C4-2B (cell line): ENCODE results near the gene TLE3.

Source experiments
- H3K27ac ChIP-seq: fragments of 450-650 bp; 2 replicates; pipeline ENCODE4 v1.5.1; 2017
- ZFX ChIP-seq: fragments of 450-650 bp; IDR thresholded peaks from 2 replicates; pipeline ENCODE4 v1.6.1; 2017
- TF ChIP-seq, protein P1 (sequence below): fragments of 450-650 bp; conservative IDR thresholded peaks from 2 replicates; pipeline ENCODE4 v1.5.1; 2017; ENCODE audit warnings: mild to moderate bottlenecking

Gene TLE3

DNA sequence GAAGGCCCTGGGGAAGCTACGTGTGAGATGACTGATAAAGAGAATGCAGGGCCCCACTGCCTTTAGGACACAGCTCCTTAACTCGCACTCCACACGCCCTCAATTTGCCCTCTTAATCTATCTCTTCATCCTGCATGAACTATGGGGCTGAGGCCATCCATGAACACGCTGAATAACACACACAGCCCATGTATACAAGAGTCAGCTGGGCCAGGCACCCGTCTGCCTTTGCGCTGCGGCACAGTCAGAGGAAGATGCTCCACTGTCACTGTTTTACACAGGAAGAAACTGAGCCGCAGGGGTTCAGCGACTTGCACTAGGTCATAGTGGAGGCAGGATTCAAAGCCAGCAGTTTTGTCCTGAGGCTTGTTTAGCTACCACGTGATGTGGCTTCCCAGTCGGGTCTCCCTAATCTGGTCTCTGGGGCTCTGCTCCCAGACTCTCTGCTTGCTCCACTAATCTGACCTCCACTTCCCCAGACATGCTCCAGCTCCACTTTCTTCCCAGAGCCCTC lies 43.9 kb downstream of the TLE3 start:
- TF ChIP-seq, protein P1, sequence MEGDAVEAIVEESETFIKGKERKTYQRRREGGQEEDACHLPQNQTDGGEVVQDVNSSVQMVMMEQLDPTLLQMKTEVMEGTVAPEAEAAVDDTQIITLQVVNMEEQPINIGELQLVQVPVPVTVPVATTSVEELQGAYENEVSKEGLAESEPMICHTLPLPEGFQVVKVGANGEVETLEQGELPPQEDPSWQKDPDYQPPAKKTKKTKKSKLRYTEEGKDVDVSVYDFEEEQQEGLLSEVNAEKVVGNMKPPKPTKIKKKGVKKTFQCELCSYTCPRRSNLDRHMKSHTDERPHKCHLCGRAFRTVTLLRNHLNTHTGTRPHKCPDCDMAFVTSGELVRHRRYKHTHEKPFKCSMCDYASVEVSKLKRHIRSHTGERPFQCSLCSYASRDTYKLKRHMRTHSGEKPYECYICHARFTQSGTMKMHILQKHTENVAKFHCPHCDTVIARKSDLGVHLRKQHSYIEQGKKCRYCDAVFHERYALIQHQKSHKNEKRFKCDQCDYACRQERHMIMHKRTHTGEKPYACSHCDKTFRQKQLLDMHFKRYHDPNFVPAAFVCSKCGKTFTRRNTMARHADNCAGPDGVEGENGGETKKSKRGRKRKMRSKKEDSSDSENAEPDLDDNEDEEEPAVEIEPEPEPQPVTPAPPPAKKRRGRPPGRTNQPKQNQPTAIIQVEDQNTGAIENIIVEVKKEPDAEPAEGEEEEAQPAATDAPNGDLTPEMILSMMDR: no peak
- no peak for TF ChIP-seq ZFX

DNA sequence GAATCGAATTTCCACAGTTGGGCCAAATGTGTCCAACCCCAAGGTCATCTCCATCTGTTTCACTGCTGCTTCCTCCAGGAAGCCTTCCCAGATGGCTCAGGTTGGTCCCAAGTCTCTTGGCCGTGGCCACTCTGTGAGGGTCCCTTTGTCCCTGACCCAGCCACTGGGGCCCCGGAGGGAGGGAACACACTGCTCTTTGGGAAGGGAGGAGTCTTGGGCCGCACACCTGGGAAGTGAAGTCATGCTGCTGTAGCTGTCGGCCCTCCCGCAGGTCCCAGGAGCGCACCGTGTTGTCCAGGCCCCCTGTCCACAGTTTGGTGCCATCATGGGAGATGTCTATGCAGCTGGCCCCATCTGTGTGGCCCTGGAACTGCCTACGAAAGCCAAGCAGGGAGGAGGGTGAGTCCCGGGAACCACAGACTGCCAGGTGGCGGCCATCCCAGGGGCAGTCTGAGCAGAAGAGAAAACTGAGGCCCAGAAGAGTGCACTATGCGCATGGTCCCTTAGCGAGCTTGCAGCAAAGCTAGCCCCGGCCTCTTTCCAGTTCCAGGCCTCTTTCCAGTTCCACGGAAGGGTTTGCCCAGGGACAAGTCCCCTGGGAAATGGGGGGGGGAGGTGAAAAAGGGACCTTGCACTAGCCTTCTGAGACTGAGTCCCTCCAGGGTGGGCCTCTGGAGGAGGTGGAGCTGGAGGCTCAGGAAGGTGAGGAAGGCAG lies 44.6 kb downstream of the TLE3 start:
- no peak for TF ChIP-seq ZFX
- TF ChIP-seq, protein P1: no peak
- H3K27ac ChIP-seq: no peak overlapping the region

More for the DNA sequence above, 43.9 kb downstream of the TLE3 start:
- H3K27ac ChIP-seq: no peak overlapping the region

DNA sequence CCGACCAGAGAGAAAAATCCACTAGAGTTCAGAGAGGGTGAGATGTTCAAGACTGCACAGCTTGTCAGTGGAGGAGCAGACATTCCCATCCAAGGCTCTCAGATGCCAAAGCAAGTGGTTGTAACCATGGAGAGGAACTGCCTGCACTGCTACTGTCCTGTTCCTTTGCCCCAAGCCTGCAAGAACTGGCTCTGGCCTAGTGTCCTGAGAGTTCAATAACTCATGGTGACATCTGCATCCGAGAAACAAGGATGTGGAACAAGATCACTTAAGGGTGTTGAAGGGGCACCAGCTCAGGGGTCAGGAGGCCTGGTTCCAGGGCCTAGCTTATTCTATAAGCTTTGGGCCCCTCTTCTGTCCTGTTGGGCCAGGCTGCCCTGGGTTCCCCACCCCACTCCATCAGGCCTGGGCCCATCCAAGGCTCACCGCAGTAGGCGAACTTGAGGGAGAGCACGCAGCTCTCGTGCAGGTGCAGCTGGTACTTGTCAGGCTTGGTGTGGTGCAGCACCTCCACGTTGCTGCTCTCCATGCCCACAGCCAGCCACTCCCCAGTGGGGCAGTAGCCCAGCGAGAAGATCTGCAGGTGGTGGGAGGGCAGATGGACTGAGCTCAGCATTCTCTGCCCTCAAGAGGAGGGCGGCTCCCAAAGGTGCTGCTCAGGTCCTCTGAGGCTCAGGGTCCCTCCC lies 45.6 kb downstream of the TLE3 start:
- TF ChIP-seq, protein P1: no peak
- TF ChIP-seq ZFX: no peak
- H3K27ac ChIP-seq: no peak overlapping the region

DNA sequence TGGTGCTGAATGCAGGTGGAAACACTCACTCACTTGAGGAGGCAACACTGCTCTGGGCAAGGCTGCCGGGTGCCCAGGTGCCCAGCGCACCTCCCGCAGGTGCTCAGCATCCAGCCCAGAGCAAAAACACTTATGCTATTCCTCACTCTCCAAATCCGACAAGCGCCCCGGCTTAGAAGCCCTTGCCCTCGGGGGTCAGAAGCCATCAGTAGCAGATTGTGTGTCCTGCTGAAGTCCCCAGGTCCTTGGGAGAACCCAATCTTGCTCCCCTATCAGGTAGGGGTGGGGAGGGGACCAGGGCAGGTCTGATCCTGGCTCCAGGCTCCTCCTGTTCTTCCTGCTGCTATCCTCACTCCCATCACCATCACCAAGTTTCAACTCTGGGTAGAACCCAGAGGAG lies 46.7 kb downstream of the TLE3 start:
- TF ChIP-seq ZFX: no peak
- TF ChIP-seq, protein P1: no peak
- H3K27ac ChIP-seq: no peak overlapping the region

DNA sequence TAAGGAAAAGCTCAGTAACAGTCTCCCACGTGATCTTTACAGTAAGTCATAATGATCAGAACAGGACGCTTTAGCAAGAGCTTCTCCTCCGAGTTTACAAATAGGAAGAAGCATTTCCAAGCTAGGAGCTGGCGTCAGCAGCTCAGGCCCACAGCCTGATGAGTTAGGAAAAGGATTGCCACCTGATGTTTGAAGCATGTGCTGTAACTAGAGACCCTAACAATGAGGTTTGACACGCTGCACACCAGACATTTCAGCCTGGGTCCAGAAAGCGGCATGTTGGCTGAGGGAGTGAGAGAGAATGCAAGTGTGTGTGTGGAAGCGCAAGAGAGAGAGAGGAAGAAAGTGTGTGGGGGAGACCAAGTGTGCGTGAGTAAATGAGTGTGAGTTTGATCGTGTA lies 47.3 kb downstream of the TLE3 start:
- no peak overlapping the region for H3K27ac ChIP-seq
- no peak for TF ChIP-seq ZFX
- TF ChIP-seq, protein P1: no peak

DNA sequence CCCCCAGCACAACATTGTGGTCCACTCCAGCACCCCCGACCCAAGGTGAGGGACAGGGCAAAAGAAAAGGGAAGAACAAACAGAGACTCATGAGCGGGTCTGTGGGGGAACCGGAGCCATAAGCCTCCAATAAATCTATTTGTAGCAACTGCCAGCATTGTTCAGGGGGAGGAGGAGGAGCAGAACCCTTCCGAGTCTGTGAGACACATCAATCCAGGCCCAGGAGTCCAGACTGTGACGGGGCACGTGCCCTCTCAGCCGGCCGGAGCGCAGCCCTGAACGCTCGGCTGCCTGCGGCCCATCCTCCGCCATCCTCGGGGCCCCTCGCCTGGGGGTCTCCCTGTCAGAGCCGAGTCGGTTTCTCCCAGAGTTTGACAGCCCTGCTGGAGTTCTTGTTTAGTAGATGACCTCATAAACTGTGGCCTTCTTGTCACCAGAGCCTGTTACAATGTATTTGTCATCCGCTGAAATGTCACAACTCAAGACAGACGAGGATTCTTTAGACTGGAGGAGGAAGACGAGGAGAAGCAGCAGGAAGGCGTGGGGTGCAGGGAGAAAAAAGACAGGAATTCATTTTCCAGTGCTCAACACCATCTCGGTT lies 47.9 kb downstream of the TLE3 start:
- no peak overlapping the region for H3K27ac ChIP-seq
- TF ChIP-seq, protein P1: no peak
- TF ChIP-seq ZFX: no peak
